GM12873 (cell line): ENCODE results near the gene TRMT10C.

ENCODE experiments used
- TF ChIP-seq, protein P1 (sequence below): IDR thresholded peaks from 2 replicates; pipeline ENCODE4 v1.5.1; 2012; ENCODE audit warnings: low read depth, mild to moderate bottlenecking, moderate library complexity, low read length, control low read depth; ENCODE audit not compliant: insufficient read depth; ENCODE audit errors: missing control alignments

TRMT10C gene

GRCh38 chr3:101561630-101562328, at the start of gene TRMT10C:
TSS of gene TRMT10C (plus strand) at chr3:101561868. CDS start at chr3:101564782, 2,914 bp downstream.
- TF ChIP-seq, protein P1, sequence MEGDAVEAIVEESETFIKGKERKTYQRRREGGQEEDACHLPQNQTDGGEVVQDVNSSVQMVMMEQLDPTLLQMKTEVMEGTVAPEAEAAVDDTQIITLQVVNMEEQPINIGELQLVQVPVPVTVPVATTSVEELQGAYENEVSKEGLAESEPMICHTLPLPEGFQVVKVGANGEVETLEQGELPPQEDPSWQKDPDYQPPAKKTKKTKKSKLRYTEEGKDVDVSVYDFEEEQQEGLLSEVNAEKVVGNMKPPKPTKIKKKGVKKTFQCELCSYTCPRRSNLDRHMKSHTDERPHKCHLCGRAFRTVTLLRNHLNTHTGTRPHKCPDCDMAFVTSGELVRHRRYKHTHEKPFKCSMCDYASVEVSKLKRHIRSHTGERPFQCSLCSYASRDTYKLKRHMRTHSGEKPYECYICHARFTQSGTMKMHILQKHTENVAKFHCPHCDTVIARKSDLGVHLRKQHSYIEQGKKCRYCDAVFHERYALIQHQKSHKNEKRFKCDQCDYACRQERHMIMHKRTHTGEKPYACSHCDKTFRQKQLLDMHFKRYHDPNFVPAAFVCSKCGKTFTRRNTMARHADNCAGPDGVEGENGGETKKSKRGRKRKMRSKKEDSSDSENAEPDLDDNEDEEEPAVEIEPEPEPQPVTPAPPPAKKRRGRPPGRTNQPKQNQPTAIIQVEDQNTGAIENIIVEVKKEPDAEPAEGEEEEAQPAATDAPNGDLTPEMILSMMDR, result no peak

GRCh38 chr3:101512396-101512645, 49.3 kb upstream of the TRMT10C start:
- TF ChIP-seq, protein P1, result no peak

DNA sequence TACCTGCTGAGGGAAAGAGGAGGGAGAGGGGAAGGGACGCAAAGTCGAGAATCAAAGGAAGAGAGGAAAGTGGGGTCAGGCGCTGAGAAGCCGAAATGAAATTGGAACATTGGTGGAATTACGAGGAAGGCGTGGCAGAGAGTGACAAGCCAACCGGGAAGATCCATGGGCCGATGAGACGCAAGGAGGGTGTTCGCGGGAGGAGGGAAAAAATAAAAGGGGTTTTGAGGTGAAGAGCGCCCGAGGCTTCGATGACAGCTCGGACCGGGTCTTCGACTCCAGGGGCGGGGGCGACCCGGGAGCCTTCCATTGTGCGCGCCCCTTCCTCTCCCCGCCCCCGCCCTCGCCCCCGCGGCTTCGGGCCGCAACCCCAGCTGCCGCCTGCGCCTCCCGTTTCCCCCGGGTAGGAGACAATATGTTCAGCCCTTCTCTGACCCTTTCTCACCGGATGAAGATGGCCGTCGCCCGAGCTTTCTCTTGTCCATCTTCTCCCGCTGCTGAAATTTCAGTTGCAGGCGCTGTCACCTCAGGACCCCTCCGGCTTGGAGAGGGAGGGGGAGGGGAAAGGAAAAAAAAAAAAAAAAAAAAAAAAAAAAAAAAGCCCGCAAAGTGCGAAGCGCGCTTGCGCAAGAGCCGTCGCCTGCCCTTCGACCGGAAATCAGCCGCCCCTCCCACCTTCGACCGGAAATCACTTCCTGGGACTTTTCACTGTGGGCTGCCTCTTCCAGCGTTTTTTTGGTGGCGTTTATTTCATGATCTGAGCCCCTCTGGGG, 48.8 kb upstream of the TRMT10C start, which contains the start of gene SENP7:
TSS of gene SENP7 (minus strand) at position 567 of the 773 bp plus-strand sequence. CDS start at position 485, 82 bp downstream.
- TF ChIP-seq, protein P1, result no peak

- TF ChIP-seq, protein P1, result no peak
Observed at GRCh38 chr3:101513419-101513986, 48.2 kb upstream of the TRMT10C start.

DNA sequence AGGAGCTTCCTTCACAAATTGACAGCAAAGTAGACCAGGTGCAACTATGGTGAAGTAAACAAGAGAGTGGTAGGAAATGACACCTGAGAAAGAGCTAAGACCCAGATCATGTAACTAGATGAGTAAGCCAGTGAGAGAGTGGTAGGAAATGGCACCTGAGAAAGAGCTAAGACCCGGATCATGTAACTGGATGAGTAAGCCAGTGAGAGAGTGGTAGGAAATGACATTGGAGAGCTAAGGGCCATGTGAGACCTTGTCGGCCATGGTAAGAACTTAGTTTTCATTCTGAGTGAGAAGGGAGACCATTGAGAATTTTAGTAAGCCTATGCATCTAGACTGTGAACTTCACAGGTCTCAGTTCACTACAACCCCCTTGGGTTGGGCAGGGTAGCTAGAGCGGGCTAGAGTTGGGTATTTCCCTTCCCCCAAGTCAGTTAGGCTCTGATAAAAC, 43.2 kb upstream of the TRMT10C start:
- TF ChIP-seq, protein P1, result no peak

GRCh38 chr3:101519685-101520365, 41.8 kb upstream of the TRMT10C start:
- TF ChIP-seq, protein P1, result no peak

DNA sequence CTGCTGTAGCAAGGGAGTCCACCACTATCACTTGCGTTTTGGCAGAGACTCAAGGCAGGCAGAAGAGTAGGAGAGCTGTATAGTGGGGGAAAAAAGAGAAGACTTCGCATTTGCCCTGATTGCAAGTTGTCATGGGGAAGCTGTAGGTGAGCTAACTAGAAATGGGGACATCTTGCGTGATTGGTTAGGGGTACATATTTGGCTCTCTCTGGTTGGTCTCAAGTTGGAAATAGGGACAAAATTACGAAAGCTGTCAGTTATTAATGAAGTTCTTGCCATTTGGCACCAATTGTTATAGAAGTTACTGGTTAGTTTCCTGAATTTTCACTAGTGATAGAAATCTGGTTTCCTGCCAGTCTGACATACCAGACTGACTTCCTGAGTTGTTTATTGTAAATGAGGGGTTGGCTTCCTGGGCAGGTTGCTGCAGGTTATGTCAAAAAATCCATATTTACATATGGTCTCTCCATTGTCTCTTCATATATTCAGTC, 40.4 kb upstream of the TRMT10C start:
- TF ChIP-seq, protein P1, result no peak
